Measurements from ENCODE around the gene ACYP2.
"Not testable (repeated sequence)": the region's sequence is repeated elsewhere in the genome, so short reads cannot be mapped to it uniquely, and the experiment has no call there.

Gene ACYP2

DNA sequence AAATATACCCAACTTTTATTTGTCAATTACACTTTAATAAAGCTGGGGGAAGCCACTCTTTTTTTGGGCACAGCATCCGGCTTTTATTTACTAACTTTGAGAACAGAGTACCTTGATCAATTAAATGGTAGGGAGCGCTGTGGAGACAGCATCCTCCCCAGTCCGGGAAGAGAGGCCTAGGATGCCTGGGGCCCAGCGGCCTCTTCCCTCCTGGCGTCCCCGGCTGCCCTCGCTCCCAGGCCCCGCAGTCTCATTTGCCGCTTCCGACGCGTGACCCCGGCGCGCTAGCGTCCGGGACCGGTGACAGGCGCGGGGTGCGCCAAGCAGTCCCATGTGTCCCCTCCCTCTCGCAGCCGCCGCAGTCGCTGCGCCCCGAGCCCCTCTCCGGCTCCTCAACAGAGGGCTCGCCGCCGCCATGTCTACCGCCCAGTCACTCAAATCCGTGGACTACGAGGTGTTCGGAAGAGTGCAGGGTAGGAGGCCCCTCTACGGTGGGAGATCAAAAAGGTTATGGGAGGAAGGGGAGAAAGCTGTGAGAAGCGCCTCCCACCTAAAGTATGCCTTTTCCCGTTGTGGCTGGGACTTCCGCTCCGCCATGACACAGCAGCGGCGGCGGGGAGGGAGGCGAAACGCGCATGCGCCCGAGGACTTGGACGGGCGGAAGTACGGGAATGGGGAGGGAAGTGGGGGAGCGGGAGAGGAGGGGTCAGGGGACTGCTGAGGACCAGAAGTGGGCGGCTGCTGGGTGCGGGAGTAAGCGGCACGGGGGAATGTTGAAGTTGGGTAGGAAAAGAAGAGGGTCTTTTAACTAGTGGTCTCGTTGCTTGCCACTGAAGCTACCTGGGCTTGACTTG lies at the start of gene ACYP2:
TSS of gene ACYP2 (plus strand) at position 332 of the 854 bp plus-strand sequence.
- DNase-seq (ENCODE audit: low read depth): peak; percentile 91

DNA sequence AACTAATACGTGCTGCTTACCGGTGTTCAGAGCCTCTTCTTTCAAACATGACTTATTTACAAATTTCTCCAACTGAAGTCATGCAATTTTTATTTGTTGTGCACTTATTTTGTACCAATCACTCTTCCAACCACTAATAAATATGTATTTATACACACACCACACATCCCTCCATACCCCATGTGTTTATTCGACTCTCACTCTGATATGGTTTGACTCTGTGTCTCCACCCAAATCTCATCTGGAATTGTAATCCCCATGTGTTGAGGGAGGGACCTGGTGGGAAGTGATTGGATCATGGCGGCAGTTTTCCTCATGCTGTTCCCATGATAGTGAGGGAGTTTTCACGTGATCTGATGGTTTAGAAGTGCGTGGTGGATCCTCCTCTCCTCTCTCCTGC lies 49.5 kb upstream of the ACYP2 start:
- no peak for DNase-seq (ENCODE audit: low read depth)

DNA sequence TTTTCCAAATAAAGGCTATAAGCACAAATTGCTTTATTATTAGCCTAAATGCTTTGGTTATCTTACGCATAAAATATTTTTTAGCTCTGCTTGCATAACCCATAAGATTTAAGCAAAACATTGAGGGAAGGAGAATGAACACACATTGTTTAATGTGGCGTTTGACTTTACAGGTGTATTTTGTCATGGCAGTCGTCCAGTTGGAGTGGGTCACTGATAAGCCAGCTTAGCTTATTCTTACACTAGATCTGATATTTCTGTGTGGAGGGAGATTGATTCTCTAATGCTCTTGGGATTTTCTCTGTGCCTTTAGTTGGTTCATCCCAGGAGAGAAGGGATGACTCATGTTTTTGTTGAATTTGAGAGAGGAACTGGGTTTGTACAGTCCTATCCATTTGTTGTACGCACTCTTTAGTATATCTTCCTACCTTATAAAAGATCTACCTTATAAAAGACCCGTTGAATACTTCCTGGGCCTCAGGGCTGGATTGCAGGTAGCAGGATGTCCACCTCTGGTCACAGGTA lies 47.5 kb upstream of the ACYP2 start:
- DNase-seq (ENCODE audit: low read depth): no peak

DNA sequence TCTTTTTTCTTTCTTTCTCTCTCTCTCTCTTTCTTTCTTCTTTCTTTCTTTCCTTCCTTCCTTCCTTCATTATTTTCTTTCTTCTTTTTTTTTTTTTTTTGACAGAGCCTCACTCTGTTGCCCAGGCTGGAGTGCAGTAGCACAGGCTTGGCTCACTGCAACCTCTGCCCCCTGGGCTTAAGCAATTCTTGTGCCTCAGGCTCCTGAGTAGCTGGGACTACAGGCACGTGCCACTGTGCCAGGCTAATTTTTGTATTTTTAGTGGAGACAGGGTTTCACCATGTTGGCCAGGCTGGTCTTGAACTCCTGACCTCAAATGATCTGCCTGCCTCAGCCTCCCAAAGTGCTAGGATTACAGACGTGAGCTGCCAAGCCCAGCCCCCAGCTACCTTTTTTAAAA lies 42.9 kb upstream of the ACYP2 start:
- not testable (repeated sequence) for DNase-seq (ENCODE audit: low read depth)

DNA sequence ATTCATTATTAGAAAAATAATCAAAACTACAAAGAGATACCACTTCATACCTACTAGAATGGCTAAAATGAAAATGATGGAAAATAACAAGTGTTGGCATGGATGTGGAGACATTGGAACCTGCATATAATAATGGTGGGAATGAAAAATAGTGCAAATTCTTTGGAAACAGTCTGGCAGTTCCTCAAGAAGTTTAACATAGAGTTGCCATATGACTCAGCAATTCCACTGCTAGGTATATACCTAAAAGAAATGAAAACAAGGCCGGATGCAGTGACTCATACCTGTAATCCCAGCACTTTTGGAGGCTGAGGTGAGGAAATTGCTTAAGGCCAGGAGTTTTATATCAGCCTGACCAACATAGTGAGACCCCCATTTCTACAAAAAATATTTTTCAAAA lies 41.6 kb upstream of the ACYP2 start:
- DNase-seq (ENCODE audit: low read depth): peak; percentile 70

- no peak for DNase-seq (ENCODE audit: low read depth)
Observed at GRCh38 chr2:54074606-54075341, 40.6 kb upstream of the ACYP2 start.

- no peak for DNase-seq (ENCODE audit: low read depth)
Observed at GRCh38 chr2:54076586-54076985, 38.8 kb upstream of the ACYP2 start.

GRCh38 chr2:54077088-54077900 lies 38.1 kb upstream of the ACYP2 start:
- no peak for DNase-seq (ENCODE audit: low read depth)

GRCh38 chr2:54079331-54079730 lies 36.1 kb upstream of the ACYP2 start:
- DNase-seq (ENCODE audit: low read depth): no peak

GRCh38 chr2:54081574-54081973 lies 33.8 kb upstream of the ACYP2 start:
- peak; percentile 61 for DNase-seq (ENCODE audit: low read depth)

GRCh38 chr2:54083021-54083420 lies 32.4 kb upstream of the ACYP2 start:
- DNase-seq (ENCODE audit: low read depth): no peak

- peak; percentile 36 for DNase-seq (ENCODE audit: low read depth)
Observed at GRCh38 chr2:54083445-54083844, 32.0 kb upstream of the ACYP2 start.

DNA sequence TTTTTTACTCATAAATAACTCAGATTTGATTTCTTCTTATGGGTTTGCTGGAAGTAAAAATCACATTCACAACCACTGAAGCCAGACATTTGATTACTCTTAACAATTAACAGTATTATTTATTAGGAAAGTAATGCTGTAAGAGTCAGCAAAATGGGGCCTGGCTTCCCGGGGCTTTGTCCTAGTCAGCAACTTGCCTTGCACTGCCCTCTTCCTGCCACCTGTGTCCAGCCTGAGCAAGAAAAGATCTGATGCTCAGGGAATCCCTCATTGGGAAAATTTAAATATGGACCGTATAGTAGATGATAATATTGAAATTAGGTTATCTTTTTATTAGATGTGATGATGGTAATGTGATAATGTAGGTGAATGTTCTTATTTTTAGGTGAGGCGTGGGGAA lies 30.8 kb upstream of the ACYP2 start:
- DNase-seq (ENCODE audit: low read depth): no peak

- no peak for DNase-seq (ENCODE audit: low read depth)
Observed at GRCh38 chr2:54085069-54085468, 30.3 kb upstream of the ACYP2 start.

DNA sequence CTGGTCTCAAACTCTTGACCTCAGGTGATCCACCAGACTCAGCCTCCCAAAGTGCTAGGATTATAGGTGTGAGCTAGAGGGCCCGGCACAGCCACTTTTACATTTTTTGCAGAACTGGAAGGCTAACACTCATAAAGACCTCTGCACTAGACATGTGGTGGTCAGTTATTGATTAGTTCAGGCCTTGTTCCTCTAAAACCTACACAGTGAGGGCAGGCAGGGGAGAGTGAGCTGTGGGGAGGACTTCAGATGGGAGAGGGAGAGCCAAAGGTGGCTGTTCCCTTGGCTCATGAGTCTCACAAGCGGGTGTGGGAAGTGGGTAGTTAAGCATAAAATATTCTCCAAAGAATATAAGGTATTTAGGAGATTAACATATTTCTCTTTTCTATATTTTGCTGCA lies 29.3 kb upstream of the ACYP2 start:
- no peak for DNase-seq (ENCODE audit: low read depth)

DNA sequence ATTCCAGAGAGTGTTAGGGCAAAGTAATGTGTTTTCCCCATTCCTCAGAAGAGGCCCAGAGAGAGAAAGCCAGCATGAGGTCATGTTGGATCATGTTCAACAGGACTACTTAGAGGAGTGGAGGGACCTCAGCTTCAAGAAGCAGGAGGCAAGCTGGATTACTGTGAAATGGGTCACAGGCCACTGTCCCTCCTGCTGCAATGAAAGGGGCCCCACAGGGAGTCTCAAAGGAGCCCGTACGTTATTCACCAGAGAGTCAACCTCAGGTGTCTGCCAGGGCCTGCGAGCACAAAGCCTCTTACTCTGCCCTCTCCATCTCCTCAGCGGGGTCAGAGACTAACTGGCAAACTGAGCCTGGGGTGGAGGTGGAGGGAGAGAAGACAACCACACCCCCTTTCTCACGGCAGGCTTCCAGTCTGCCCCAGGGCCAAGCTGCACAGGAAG lies 27.2 kb upstream of the ACYP2 start:
- DNase-seq (ENCODE audit: low read depth): peak; percentile 21

GRCh38 chr2:54088719-54089118 lies 26.7 kb upstream of the ACYP2 start:
- DNase-seq (ENCODE audit: low read depth): no peak

DNA sequence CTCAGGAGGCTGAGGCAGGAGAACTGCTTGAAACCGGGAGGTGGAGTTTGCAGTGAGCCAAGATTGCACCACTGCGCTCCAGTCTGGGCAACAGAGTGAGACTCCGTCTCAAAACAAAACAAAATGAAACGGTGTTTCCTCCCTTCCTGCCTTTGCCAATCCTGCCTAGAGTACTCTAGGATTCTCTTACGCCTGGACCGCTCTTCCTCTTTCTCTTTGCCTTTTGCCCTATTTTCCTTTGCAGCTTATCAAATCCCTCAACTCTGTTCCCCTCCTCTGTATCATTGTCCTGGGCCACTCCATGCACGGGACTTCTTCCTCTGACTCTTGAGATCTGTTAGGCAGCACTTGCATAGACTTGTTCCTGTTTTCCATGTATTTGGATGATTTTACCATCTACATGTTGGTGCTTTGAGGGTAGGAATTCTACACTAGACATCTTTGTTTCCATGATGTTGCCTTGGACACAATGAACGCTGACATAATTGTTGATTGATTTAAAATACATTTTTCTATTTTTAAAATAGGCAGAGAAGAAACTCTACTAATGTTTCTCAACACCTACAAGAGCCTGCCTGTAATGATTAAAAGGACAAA lies 24.8 kb upstream of the ACYP2 start:
- no peak for DNase-seq (ENCODE audit: low read depth)

- DNase-seq (ENCODE audit: low read depth): no peak
Observed at GRCh38 chr2:54092940-54093339, 22.5 kb upstream of the ACYP2 start.

DNA sequence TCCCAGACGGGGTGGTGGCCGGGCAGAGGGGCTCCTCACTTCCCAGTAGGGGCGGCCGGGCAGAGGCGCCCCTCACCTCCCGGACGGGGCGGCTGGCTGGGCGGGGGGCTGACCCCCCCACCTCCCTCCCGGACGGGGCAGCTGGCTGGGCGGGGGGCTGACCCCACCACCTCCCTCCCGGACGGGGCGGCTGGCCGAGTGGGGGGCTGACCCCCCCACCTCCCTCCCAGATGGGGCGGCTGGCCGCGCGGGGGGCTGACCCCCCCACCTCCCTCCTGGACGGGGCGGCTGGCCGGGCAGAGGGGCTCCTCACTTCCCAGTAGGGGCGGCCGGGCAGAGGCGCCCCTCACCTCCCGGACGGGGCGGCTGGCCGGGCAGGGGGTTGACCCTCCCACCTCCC lies 20.0 kb upstream of the ACYP2 start:
- DNase-seq (ENCODE audit: low read depth): not testable (repeated sequence)

- not testable (repeated sequence) for DNase-seq (ENCODE audit: low read depth)
Observed at GRCh38 chr2:54096141-54096540, 19.3 kb upstream of the ACYP2 start.

DNA sequence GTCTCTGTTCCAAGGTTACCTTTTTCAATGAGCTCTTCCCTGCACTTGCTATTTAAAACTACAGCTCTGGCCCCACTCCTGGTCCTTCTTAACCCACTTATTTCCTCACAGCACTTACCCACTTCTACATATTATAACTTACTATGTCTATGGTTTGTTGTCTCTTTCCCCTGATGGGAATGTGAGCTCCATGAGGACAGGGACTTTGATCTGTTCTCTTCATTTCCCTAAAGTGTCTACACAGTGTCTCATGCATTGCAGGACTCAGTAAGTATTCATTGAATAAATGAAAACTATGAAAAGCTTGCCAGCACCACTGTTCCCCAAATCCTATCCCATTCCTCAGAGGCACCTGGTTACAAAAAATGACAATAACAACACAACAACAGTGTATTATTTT lies 18.3 kb upstream of the ACYP2 start:
- DNase-seq (ENCODE audit: low read depth): no peak
